PC-9 (cell line): Measurements from ENCODE around the gene FCGR3B. TPM values are rescaled to one million over a fixed set of nuclear protein-coding genes. Genes with fewer than 3 reads are reported as not detected.
A peak's percentile ranks its signal among the peaks of the same experiment; 100 is the strongest.
"Not testable (repeated sequence)": the region's sequence is repeated elsewhere in the genome, so short reads cannot be mapped to it uniquely, and the experiment has no call there.

Source experiments
- BruUV-seq: library from RNA; stranded (reverse); fragments of 400-500 nt; replicated peaks from 2 replicates; lab custom pipeline; 2021; lab: Mats Ljungman, UMichigan
- CTCF ChIA-PET: fragments of 300-600 bp; sonication (Branson Sonifier 250); formaldehyde crosslinking; loops from one replicate; lab custom pipeline; 2022; ENCODE audit warnings: antibody characterized with exemption; lab: Charles Lee
- POLR2A ChIA-PET: fragments of 300-600 bp; sonication (Branson Sonifier 250); formaldehyde crosslinking; loops from one replicate; lab custom pipeline; 2022; ENCODE audit warnings: antibody characterized with exemption; ENCODE audit not compliant: unreplicated experiment; lab: Charles Lee
- DNase-seq, 2 experiments: peaks; one replicate each; pipeline versions ENCODE4 v3.0.0 to v3.0.0-alpha.2; 2015 to 2022; ENCODE audit warnings: mixed read lengths in 1 of 2
- H2AFZ ChIP-seq: fragments of 200-600 bp; sonication (generic); 2 replicates; pipeline ENCODE4 v1.8.1; 2017; ENCODE audit warnings: antibody characterized with exemption
- H3F3A ChIP-seq: fragments of 200-600 bp; sonication (generic); 2 replicates; pipeline ENCODE4 v1.8.1; 2017; ENCODE audit warnings: antibody characterized with exemption, mild to moderate bottlenecking, low read depth; ENCODE audit not compliant: insufficient read depth
- H3K27ac ChIP-seq: fragments of 200-600 bp; sonication (generic); 2 replicates; pipeline ENCODE4 v1.6.1; 2016; ENCODE audit warnings: mixed run types
- H3K27me3 ChIP-seq: fragments of 200-600 bp; sonication (generic); 2 replicates; pipeline ENCODE4 v1.6.1; 2016; ENCODE audit warnings: low read depth, mixed run types; ENCODE audit not compliant: insufficient read depth
- H3K36me3 ChIP-seq: fragments of 200-600 bp; sonication (generic); 2 replicates; pipeline ENCODE4 v1.6.1; 2016; ENCODE audit warnings: low read depth, mixed run types
- H3K4me1 ChIP-seq: fragments of 200-600 bp; sonication (generic); replicated peaks from 2 replicates; pipeline ENCODE4 v1.6.1; 2016; ENCODE audit warnings: mixed run types; ENCODE audit not compliant: insufficient read depth
- H3K4me2 ChIP-seq: fragments of 200-600 bp; sonication (generic); 2 replicates; pipeline ENCODE4 v1.6.1; 2017; ENCODE audit warnings: mixed run types
- H3K4me3 ChIP-seq: fragments of 200-600 bp; sonication (generic); 2 replicates; pipeline ENCODE4 v1.6.1; 2016; ENCODE audit warnings: mixed run types
- H3K79me2 ChIP-seq: fragments of 200-600 bp; sonication (generic); 2 replicates; pipeline ENCODE4 v1.6.1; 2017; ENCODE audit warnings: low read depth, mixed run types
- H3K9me2 ChIP-seq: fragments of 200-600 bp; sonication (generic); 2 replicates; pipeline ENCODE4 v1.8.1; 2017; ENCODE audit warnings: mild to moderate bottlenecking; ENCODE audit not compliant: insufficient read depth
- H3K9me3 ChIP-seq: fragments of 200-600 bp; sonication (generic); 2 replicates; pipeline ENCODE4 v1.8.1; 2016; ENCODE audit warnings: low read depth; ENCODE audit not compliant: insufficient read depth
- H4K20me1 ChIP-seq: fragments of 200-600 bp; sonication (generic); 2 replicates; pipeline ENCODE4 v1.8.1; 2017; ENCODE audit not compliant: insufficient read depth
- intact Hi-C: fragments of 100-400 bp; cut with micrococcal nuclease; formaldehyde crosslinking; loops from one replicate; pipeline ENCODE4 v1.10.0; 2022; ENCODE audit not compliant: unreplicated experiment
- total RNA-seq: library from RNA; stranded (reverse); gene quantifications from 2 replicates; pipeline ENCODE4 v1.2.3, GENCODE V29; 2021

The FCGR3B gene
- total RNA-seq, 1 experiment from 2014 or later = not detected

GRCh38 chr1:161597077-161597476 lies 33.9 kb downstream of the FCGR3B start:
- BruUV-seq, H4K20me1 ChIP-seq, H3K9me3 ChIP-seq, H3K27me3 ChIP-seq, H3K27ac ChIP-seq, H3K4me1 ChIP-seq, H3K36me3 ChIP-seq, H3K79me2 ChIP-seq, CTCF ChIA-PET, POLR2A ChIA-PET, H2AFZ ChIP-seq, H3K9me2 ChIP-seq, H3K4me3 ChIP-seq, H3F3A ChIP-seq, intact Hi-C loops, H3K4me2 ChIP-seq: not testable (repeated sequence)
- peak in 1 of 2 experiments; percentile 25 for DNase-seq

GRCh38 chr1:161595583-161595982 lies 35.4 kb downstream of the FCGR3B start:
- H3K27me3 ChIP-seq, DNase-seq, H3K4me3 ChIP-seq, CTCF ChIA-PET, H4K20me1 ChIP-seq, H3K4me1 ChIP-seq, BruUV-seq, H3K36me3 ChIP-seq, H3K79me2 ChIP-seq, H3K27ac ChIP-seq, H3F3A ChIP-seq, H3K4me2 ChIP-seq, H3K9me2 ChIP-seq, POLR2A ChIA-PET, H3K9me3 ChIP-seq, H2AFZ ChIP-seq, intact Hi-C loops: not testable (repeated sequence)

GRCh38 chr1:161595173-161595572 lies 35.8 kb downstream of the FCGR3B start:
- H3K4me1 ChIP-seq, H3K4me3 ChIP-seq, H3F3A ChIP-seq, H3K9me2 ChIP-seq, H3K27ac ChIP-seq, BruUV-seq, H3K36me3 ChIP-seq, H3K4me2 ChIP-seq, H3K27me3 ChIP-seq, DNase-seq, H3K79me2 ChIP-seq, POLR2A ChIA-PET, H4K20me1 ChIP-seq, CTCF ChIA-PET, intact Hi-C loops, H3K9me3 ChIP-seq, H2AFZ ChIP-seq: not testable (repeated sequence)

DNA sequence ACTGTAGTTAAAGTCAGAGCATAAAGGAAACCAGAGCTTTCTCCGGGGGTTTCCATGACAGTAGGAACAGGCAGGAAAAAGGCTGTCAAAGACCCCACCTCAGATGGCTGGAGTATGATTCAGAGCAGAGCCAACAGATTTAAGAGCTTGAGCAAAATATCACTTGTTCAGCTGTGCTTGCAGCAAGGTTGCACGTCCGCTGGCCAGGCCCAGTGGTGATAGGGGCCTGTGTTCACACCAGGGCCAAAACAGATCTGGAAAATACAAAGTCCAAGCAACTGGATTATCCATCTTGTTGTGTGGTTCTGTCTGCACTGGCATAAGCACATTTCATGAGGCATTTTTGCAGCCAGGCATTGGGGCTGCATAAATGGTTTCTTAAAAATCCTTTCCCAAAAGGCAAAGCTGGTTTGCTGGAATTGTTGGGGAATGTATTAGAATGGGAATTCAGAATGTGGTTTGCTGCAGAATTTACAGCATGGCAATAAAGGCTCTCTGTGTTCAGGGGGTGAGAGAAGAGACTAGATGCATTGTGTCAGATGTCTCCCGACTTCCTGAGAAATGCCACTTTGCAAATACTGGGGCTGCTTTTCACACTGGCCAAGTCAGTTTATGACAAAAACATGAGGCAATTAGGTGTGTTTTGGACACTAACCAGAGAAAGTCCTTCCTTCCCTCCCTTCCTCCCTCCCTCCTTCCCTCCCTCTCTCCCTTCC lies 36.5 kb downstream of the FCGR3B start:
- H4K20me1 ChIP-seq, H3K27me3 ChIP-seq, H3K79me2 ChIP-seq, H2AFZ ChIP-seq, H3K9me2 ChIP-seq, CTCF ChIA-PET, H3K9me3 ChIP-seq, intact Hi-C loops, H3K27ac ChIP-seq, H3K4me3 ChIP-seq, H3K4me1 ChIP-seq, H3K36me3 ChIP-seq, BruUV-seq, POLR2A ChIA-PET, H3F3A ChIP-seq, H3K4me2 ChIP-seq: not testable (repeated sequence)
- peak in 1 of 2 experiments; percentile 20 for DNase-seq

GRCh38 chr1:161593092-161593755 lies 37.8 kb downstream of the FCGR3B start:
- H3K4me3 ChIP-seq, H3K9me2 ChIP-seq, H4K20me1 ChIP-seq, H3K4me2 ChIP-seq, POLR2A ChIA-PET, H3K9me3 ChIP-seq, H3F3A ChIP-seq, intact Hi-C loops, BruUV-seq, H2AFZ ChIP-seq, H3K27ac ChIP-seq, CTCF ChIA-PET, H3K36me3 ChIP-seq, H3K27me3 ChIP-seq, H3K79me2 ChIP-seq, H3K4me1 ChIP-seq: not testable (repeated sequence)
- peak in 1 of 2 experiments; percentile 26 for DNase-seq

DNA sequence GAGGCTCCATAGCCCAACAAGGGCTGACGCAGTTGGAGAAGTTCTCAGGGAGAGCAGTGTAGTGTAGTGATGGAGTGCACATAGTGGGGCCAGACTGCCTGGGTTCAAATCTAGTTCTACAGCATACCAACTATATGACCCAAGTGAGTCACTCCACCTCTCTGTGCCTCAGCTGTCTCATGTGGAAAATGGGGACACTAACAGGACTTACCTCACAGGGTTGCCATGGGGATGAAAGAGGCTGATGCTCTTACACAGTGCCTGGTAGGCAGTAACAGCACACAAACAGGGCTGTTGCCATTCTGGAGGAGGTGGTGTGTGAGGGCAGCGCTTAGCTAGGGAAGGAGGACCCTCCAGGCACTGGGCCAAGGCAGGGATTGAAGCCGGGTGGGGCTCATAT lies 38.4 kb downstream of the FCGR3B start:
- H3K9me2 ChIP-seq, intact Hi-C loops: not testable (repeated sequence)

DNA sequence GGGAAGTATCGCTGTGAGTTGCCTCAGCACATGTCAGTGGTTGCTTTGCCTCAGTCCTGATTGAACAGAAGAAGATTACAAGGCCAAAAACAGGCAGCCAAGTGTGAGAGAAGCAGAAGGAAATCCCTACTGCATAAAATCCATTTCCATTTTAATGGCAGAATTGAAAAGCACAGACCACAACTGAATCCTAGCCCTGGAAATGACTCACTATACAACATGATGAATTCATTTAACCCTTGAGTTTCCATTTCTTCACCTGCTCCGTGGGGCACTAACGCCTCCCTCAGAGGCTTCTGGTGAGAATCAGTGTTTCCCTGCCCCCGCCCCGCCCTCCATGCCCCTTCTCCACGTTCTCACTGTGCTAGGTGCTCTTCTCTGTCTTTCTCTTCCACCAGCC lies 41.1 kb downstream of the FCGR3B start:
- DNase-seq, POLR2A ChIA-PET, H3K4me3 ChIP-seq, H3K27ac ChIP-seq, H3K79me2 ChIP-seq, BruUV-seq, H3K36me3 ChIP-seq, H3K9me3 ChIP-seq, H2AFZ ChIP-seq, CTCF ChIA-PET, H3K27me3 ChIP-seq, H3F3A ChIP-seq, H3K4me1 ChIP-seq, H4K20me1 ChIP-seq, intact Hi-C loops, H3K4me2 ChIP-seq, H3K9me2 ChIP-seq: not testable (repeated sequence)

More for the DNA sequence above, 38.4 kb downstream of the FCGR3B start:
- H2AFZ ChIP-seq, BruUV-seq, H3K4me3 ChIP-seq, H3F3A ChIP-seq, H3K4me2 ChIP-seq, H3K9me3 ChIP-seq, H3K27ac ChIP-seq, H3K36me3 ChIP-seq, H4K20me1 ChIP-seq, H3K79me2 ChIP-seq, CTCF ChIA-PET, POLR2A ChIA-PET, H3K4me1 ChIP-seq, H3K27me3 ChIP-seq: not testable (repeated sequence)
- DNase-seq = peak in 1 of 2 experiments; percentile 39
